GM10248 (cell line): ENCODE results near the gene FAM222B.
A peak's percentile ranks its signal among the peaks of the same experiment; 100 is the strongest.
"Not testable (repeated sequence)": the region's sequence is repeated elsewhere in the genome, so short reads cannot be mapped to it uniquely, and the experiment has no call there.

Source experiments
- CTCF ChIA-PET: fragments of 300-600 bp; sonication (Branson Sonifier 250); formaldehyde crosslinking; extraction: SDS; loops from one replicate; lab custom pipeline; 2021; ENCODE audit warnings: antibody characterized with exemption; lab: Yijun Ruan, JAX
- POLR2A ChIA-PET: fragments of 350-650 bp; sonication (Branson Sonifier 250); formaldehyde crosslinking; extraction: SDS; loops from one replicate; lab custom pipeline; 2020; ENCODE audit warnings: antibody characterized with exemption; lab: Yijun Ruan, JAX
- DNase-seq: peaks from one replicate; pipeline ENCODE4 v3.0.0; 2012; ENCODE audit errors: extremely low spot score
- TF ChIP-seq, protein P1 (sequence below): IDR thresholded peaks from 2 replicates; pipeline ENCODE4 v1.5.1; 2012; ENCODE audit warnings: mild to moderate bottlenecking, low read depth; ENCODE audit errors: extremely low read depth, missing control alignments, control extremely low read depth

FAM222B gene

DNA sequence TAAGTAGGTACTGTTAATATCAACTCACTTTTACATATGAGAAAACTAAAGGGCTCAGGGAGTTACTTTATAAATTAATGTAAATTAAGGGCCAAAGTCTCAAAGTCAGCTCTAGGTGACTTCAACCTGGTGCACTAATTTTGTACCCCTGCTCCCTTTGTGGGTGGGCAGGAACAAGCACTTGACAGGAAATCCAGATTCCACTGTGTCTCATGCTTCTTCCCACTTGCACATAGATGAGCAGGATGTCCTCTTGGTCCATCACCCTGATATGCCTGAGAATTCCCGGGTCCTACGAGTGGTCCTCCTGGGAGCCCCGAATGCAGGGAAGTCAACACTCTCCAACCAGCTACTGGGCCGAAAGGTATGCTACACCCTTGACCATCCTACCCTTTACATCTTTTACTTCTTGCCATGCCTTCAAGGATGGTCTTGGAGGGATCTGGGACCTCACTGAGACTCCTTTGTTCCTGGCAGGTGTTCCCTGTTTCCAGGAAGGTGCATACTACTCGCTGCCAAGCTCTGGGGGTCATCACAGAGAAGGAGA lies 13.5 kb upstream of the FAM222B start:
- TF ChIP-seq, protein P1, sequence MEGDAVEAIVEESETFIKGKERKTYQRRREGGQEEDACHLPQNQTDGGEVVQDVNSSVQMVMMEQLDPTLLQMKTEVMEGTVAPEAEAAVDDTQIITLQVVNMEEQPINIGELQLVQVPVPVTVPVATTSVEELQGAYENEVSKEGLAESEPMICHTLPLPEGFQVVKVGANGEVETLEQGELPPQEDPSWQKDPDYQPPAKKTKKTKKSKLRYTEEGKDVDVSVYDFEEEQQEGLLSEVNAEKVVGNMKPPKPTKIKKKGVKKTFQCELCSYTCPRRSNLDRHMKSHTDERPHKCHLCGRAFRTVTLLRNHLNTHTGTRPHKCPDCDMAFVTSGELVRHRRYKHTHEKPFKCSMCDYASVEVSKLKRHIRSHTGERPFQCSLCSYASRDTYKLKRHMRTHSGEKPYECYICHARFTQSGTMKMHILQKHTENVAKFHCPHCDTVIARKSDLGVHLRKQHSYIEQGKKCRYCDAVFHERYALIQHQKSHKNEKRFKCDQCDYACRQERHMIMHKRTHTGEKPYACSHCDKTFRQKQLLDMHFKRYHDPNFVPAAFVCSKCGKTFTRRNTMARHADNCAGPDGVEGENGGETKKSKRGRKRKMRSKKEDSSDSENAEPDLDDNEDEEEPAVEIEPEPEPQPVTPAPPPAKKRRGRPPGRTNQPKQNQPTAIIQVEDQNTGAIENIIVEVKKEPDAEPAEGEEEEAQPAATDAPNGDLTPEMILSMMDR = no peak
- no peak for DNase-seq
- ChIA-PET CTCF (interaction anchor here (0.9 to 2.3 kb wide), 7 partner anchors 11 to 129 kb away, joined by 3 to 8 read pairs (median 3); partner anchors contain the start of genes FAM222B and TLCD1), POLR2A (no interaction called here)

DNA sequence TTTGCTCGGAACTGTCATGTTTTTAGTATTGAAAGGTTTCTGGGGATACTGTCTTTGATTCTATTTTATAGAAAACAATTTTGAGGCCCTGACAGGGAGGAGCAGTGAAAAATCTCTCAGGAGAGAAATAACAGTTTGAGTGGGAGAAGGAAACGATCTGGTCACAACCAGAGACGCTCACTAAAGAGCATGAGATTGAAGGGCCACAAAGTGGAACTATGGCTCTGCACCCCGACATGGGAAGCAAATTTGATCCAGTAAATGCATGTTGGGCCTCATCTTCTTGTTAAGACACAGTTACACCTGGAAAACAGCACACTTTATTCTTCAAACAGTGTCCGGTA lies 12.7 kb upstream of the FAM222B start:
- CTCF ChIA-PET = interaction anchor here (0.9 to 2.3 kb wide), 6 partner anchors 16 to 128 kb away, joined by 3 to 8 read pairs (median 4); partner anchors contain the start of gene TLCD1
- POLR2A ChIA-PET = no interaction called here

DNA sequence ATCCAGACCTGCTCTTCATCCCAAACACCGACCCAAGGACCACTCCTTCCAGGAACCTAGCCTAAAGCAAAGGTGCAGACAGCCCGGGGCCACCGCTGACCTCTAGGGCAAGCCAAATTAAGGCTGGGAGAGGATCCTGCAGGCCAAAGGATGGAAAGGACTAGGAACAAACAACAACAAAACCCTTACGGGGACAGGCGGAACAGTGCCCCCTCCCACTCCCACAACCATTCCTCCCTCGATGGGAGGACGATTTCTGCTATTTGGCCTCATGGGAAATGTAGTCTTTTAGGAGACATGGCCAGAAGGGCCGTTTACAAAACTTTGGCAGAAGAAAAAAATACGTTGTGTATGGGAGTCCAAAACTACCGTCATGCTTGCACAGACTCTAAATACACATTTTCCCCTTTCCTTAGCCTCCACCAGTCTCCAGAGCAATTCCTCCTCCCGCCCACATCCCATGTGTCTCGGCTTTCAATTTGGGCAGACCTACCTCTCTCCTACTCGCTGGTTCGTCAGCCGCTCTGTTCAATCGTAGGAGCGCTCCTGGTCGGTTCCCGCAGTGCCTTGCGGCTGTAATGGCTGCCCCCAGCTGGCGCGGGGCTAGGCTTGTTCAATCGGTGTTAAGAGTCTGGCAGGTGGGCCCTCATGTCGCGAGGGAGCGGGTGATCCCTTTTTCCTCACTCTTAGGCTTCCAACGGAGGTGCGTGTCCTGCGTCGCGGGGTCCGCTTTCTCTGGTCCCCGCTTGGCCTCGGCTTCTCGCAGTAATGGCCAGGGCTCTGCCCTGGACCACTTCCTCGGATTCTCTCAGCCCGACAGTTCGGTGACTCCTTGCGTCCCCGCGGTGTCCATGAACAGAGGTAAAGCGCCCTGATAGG lies 12.1 kb upstream of the FAM222B start, which contains the start of gene ERAL1:
Gene ERAL1, plus strand, starts transcription at position 560 of the 879 bp plus-strand sequence. Its CDS starts 19 bp downstream, at position 579.
- POLR2A ChIA-PET = no interaction called here
- CTCF ChIA-PET = interaction anchor here (1.1 to 2.3 kb wide), 3 partner anchors 28 to 128 kb away, joined by 3 to 8 read pairs (median 5); partner anchors contain the start of gene TLCD1
- TF ChIP-seq, protein P1 = no peak
- peak; percentile 90 for DNase-seq

More for the DNA sequence above, 12.7 kb upstream of the FAM222B start:
- no peak for DNase-seq
- TF ChIP-seq, protein P1 = no peak

DNA sequence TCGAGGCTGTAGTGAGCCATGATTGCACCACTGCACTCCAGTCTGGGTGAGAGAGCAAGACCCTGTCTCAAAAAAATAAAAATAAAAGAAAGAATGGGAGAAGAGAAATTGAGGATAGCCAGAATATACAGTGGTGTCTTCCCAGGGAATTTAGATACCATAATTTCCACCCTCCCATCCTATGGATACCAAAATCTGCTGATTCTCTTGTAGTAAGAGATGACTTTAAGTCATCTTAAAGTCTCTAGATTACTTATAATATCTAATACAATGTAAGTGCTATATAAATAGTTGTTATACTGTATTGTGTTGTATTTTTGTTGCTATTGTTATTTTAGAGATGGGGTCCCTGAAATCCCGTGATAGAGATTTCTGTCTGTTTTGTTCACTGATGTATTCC lies 10.7 kb upstream of the FAM222B start:
- POLR2A ChIA-PET = interaction anchor here (0.9 kb wide), 1 partner anchor 126 kb away, joined by 5 read pairs; no protein-coding TSS in a partner anchor
- TF ChIP-seq, protein P1 = no peak
- no peak for DNase-seq
- CTCF ChIA-PET = no interaction called here

DNA sequence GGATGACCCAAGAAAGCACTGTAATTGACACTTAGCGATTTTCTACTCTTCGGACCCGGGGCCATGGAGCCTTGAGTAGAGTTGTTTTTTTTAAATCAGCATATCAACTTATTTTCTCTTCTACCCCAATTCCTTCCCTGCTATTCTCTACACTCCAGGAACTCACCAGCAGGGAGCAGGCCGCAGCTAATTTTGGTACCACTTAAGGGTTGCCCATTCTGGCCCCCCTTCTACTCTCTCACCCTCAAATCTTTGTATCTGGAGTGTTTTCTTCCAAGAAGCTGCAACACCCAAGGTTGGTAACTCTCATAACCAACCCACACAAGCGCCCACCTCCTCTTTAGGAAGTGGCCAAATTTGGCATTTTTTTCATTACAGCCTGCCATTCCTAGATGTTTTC lies 6.7 kb upstream of the FAM222B start:
- TF ChIP-seq, protein P1 = peak; percentile 6
- ChIA-PET POLR2A (no interaction called here), CTCF (interaction anchor here (0.7 to 3.6 kb wide), 17 partner anchors 9 to 85 kb away, joined by 3 to 14 read pairs (median 4); partner anchors contain the start of gene FLOT2)
- DNase-seq = peak; percentile 15

DNA sequence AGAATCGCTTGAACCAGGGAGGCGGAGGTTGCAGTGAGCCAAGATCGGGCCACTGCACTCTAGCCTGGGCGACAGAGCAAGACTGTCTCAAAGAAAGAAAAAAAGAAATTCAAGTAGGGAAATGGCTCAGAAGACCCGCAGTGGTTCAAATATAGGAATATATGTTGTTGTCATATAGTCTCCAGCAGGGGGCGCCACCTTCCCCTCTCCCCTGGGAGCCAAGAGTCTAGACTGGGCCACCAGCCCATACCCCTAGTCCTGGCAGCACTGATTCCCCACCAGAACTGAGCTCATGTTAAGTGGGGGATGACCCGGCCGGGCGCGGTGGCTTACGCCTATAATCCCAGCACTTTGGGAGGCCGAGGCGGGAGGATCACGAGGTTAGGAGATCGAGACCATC lies 6.1 kb upstream of the FAM222B start:
- TF ChIP-seq, protein P1 = peak; percentile 37
- CTCF ChIA-PET = interaction anchor here (0.6 to 3.6 kb wide), 18 partner anchors 9 to 121 kb away, joined by 3 to 14 read pairs (median 4); partner anchors contain the start of gene FLOT2
- DNase-seq = peak; percentile 65
- POLR2A ChIA-PET = not testable (repeated sequence)

DNA sequence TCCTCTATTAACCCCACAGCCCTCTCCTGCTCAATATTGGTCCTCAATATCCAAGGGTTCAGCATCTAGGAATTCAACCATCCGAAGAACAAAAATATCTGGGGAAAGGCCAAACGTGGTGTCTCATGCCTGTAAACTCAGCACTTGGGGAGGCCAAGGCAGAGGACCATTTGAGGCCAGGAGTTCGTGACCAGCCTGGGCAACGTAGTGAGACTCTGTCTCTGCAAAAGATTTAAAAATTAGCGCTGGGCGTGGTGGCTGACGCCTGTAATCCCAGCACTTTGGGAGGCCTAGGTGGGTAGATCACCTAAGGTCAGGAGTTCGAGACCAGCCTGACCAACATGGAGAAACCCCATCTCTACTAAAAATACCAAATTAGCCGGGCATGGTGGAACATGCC lies 4.1 kb upstream of the FAM222B start:
- CTCF ChIA-PET = interaction anchor here (1.0 to 1.3 kb wide), 2 partner anchors 11 to 120 kb away, joined by 3 to 4 read pairs; partner anchors contain the start of gene TLCD1
- POLR2A ChIA-PET = not testable (repeated sequence)

More for the DNA sequence above, 4.1 kb upstream of the FAM222B start:
- DNase-seq = not testable (repeated sequence)
